HepG2 (cell line): ENCODE results near the gene MDM4. TPM values are rescaled to one million over a fixed set of nuclear protein-coding genes. Genes with fewer than 3 reads are reported as not detected.

ENCODE experiments used
- ATAC-seq: fragments of 200-7000 bp; cut with Tn5 transposase; 3 replicates; pipeline ENCODE4 v1.9.1; 2020; ENCODE audit warnings: mild to moderate bottlenecking, moderate library complexity
- BruUV-seq: library from RNA; stranded (reverse); fragments of 400-500 nt; replicated peaks from 2 replicates; lab custom pipeline; 2021; lab: Mats Ljungman, UMichigan
- CTCF ChIA-PET: fragments of 300-600 bp; formaldehyde crosslinking; extraction: SDS; loops from one replicate; lab custom pipeline; 2021; ENCODE audit warnings: low total read pairs, inconsistent platforms, low intra/inter-chr PET ratio; lab: Yijun Ruan, JAX
- POLR2A ChIA-PET: fragments of 350-600 bp; sonication (Branson Sonifier 250); formaldehyde crosslinking; loops from one replicate; lab custom pipeline; 2020; ENCODE audit warnings: antibody characterized with exemption, inconsistent platforms; lab: Yijun Ruan, JAX
- DNase-seq: peaks from one replicate; pipeline ENCODE4 v3.0.0-alpha.2; 2015; ENCODE audit warnings: low spot score
- FAIRE-seq: peaks from 3 replicates; lab custom pipeline; 2011; peaks lifted over from hg19 to GRCh38; lab: Jason Lieb, UNC
- H2AFZ ChIP-seq: one replicate; pipeline ENCODE4 v1.6.1; 2011; ENCODE audit warnings: low read length, inconsistent platforms
- H3K27ac ChIP-seq: fragments of 300-600 bp; 3 replicates; pipeline ENCODE4 v1.8.0; 2011; ENCODE audit warnings: mixed run types, mild to moderate bottlenecking, mixed read lengths, low read length, inconsistent platforms; ENCODE audit not compliant: insufficient read depth; ENCODE audit errors: extremely low read length
- H3K27me3 ChIP-seq, 2 experiments: fragments of 200-600 bp in 1 of 2; 2 replicates in 1 of 2; 3 replicates in 1 of 2; pipeline versions ENCODE4 v1.6.0 to v1.8.0; 2011; ENCODE audit warnings: low read length in 2 of 2, mild to moderate bottlenecking in 2 of 2, moderate library complexity in 2 of 2, inconsistent platforms in 1 of 2; ENCODE audit not compliant: insufficient read depth in 2 of 2, control insufficient read depth in 1 of 2
- H3K36me3 ChIP-seq, 2 experiments: fragments of 200-600 bp in 1 of 2; replicated peaks in 1 of 2; 2 replicates in 1 of 2; 3 replicates in 1 of 2; pipeline versions ENCODE4 v1.5.1 to v1.8.0; 2011; ENCODE audit warnings: low read length in 2 of 2, inconsistent platforms in 1 of 2; ENCODE audit not compliant: insufficient read depth in 2 of 2, control insufficient read depth in 1 of 2
- H3K4me1 ChIP-seq: 2 replicates; pipeline ENCODE4 v1.5.1; 2012; ENCODE audit warnings: low read length, inconsistent platforms; ENCODE audit not compliant: insufficient read depth
- H3K4me2 ChIP-seq: 2 replicates; pipeline ENCODE4 v1.6.0; 2011; ENCODE audit warnings: low read depth, low read length, inconsistent platforms
- H3K4me3 ChIP-seq, 3 experiments: fragments of 200-600 bp in 1 of 3; sonication (generic), shearing (Covaris generic) in 1 of 3; replicated peaks in 1 of 3; 2 replicates each; pipeline ENCODE4 v1.5.1; 2011 to 2016; ENCODE audit warnings: low read length in 3 of 3, inconsistent platforms in 2 of 3, low read depth in 2 of 3, mild to moderate bottlenecking in 2 of 3, control low read depth in 1 of 3, mixed read lengths in 1 of 3; ENCODE audit not compliant: insufficient read depth in 1 of 3
- H3K79me2 ChIP-seq: one replicate; pipeline ENCODE4 v1.6.1; 2011; ENCODE audit warnings: low read length, inconsistent platforms; ENCODE audit not compliant: insufficient read depth
- H3K9ac ChIP-seq: 2 replicates; pipeline ENCODE4 v1.6.0; 2011; ENCODE audit warnings: mild to moderate bottlenecking, low read depth, low read length, inconsistent platforms; ENCODE audit not compliant: insufficient read depth
- H3K9me3 ChIP-seq: 2 replicates; pipeline ENCODE4 v1.5.1; 2012; ENCODE audit warnings: mild to moderate bottlenecking, low read length
- H4K20me1 ChIP-seq: 2 replicates; pipeline ENCODE4 v1.6.0; 2011; ENCODE audit warnings: inconsistent platforms, mild to moderate bottlenecking, low read length, moderate library complexity; ENCODE audit not compliant: insufficient read depth
- CBFB ChIP-seq: sonication (generic); formaldehyde crosslinking; IDR thresholded peaks from 2 replicates; pipeline ENCODE4 v1.4.0; 2020; ENCODE audit warnings: missing genetic modification reagents
- NFYC ChIP-seq: IDR thresholded peaks from 2 replicates; pipeline ENCODE4 v1.6.1; 2016; ENCODE audit warnings: missing genetic modification reagents, missing compliant biosample characterization
- PAXIP1 ChIP-seq: sonication (generic); formaldehyde crosslinking; conservative IDR thresholded peaks from 2 replicates; pipeline ENCODE4 v1.4.0; 2020; ENCODE audit warnings: mild to moderate bottlenecking, missing genetic modification reagents, moderate library complexity
- REST ChIP-seq, 2 experiments: IDR thresholded peaks; 2 replicates each; pipeline ENCODE4 v1.6.1; 2011 to 2012; ENCODE audit warnings: low read length in 2 of 2, borderline replicate concordance in 1 of 2, low read depth in 1 of 2, mild to moderate bottlenecking in 1 of 2, moderate library complexity in 1 of 2
- TARDBP ChIP-seq: sonication (generic); formaldehyde crosslinking; IDR thresholded peaks from 2 replicates; pipeline ENCODE4 v1.8.0; 2022; ENCODE audit warnings: mild to moderate bottlenecking, missing genetic modification reagents
- TFDP1 ChIP-seq: IDR thresholded peaks from 2 replicates; pipeline ENCODE4 v1.6.1; 2016; ENCODE audit warnings: missing compliant biosample characterization, missing genetic modification reagents, borderline replicate concordance
- ZNF687 ChIP-seq: sonication (generic); formaldehyde crosslinking; IDR thresholded peaks from 2 replicates; pipeline ENCODE4 v1.5.1; 2020; ENCODE audit warnings: mild to moderate bottlenecking, missing genetic modification reagents, moderate library complexity
- ZNF772 ChIP-seq: sonication (generic); formaldehyde crosslinking; IDR thresholded peaks from 2 replicates; pipeline ENCODE4 v1.5.0; 2020; ENCODE audit warnings: mild to moderate bottlenecking, missing genetic modification reagents
- WGBS: methylation state at CpG from one replicate; pipeline ENCODE4 v1.1.6; 2017; ENCODE audit warnings: low lambda C conversion rate; 5-methylcytosine and 5-hydroxymethylcytosine counted together
- in situ Hi-C: cut with HindIII; loops from 2 replicates; pipeline ENCODE4 v1.10.0; 2017; ENCODE audit warnings: low pct_unique_long_range_greater_than_20kb; ENCODE audit not compliant: extremely low pct_ligation_motif_present
- intact Hi-C: fragments of 100-400 bp; cut with micrococcal nuclease; formaldehyde crosslinking; loops from one replicate; pipeline ENCODE4 v1.10.0; 2022; ENCODE audit not compliant: unreplicated experiment
- polyA plus RNA-seq, 8 experiments: library from polyadenylated mRNA; depleted of rRNA in 3 of 8; stranded (reverse) in 7 of 8; unstranded in 1 of 8; fragments of >200 nt; fragmentation: Illumina TruSeq in 4 of 8; extraction: Trizol in 4 of 8; gene quantifications; 2 replicates each; pipeline versions ENCODE4 v1.2.1 to v1.2.3, GENCODE V29; 2011 to 2016; ENCODE audit warnings: low read depth in 4 of 8, missing spikeins in 1 of 8, mixed read lengths in 1 of 8; ENCODE audit not compliant: insufficient read depth in 1 of 8
- total RNA-seq, 5 experiments: library from RNA; depleted of rRNA; stranded (reverse); fragments of >200 nt; fragmentation: Illumina TruSeq; extraction: Trizol; gene quantifications; 2 replicates each; pipeline ENCODE4 v1.2.3, GENCODE V29; 2016; ENCODE audit warnings: low read depth in 1 of 5
- TF ChIP-seq, protein P1 (sequence below), 2 experiments: fragments of 450-650 bp in 1 of 2; sonication (generic) in 1 of 2; formaldehyde crosslinking; IDR thresholded peaks; 2 replicates each; pipeline versions ENCODE4 v1.5.0 to v1.8.0; 2020 to 2022; ENCODE audit warnings: mild to moderate bottlenecking in 1 of 2, missing genetic modification reagents in 1 of 2

The MDM4 gene
- total and polyA plus RNA-seq, 2 of the 13 experiments (the other 11 are each of a cell fraction or from before 2014, with no cell fraction given), result 14.9 to 19.0 TPM

DNA sequence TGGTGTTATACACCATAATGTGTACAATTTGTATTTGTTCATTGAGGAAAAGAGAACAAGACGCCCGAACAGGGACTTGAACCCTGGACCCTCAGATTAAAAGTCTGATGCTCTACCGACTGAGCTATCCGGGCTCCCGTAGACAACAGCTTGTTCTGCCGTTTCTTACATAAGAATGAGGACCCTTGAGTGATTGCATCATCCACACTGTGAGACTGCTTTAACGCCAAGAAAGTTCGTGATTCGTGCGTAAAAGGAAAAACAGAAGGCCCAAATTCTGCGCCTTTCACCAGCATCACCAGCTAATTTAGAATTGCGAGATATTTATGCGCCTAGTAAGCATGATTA lies 9.3 kb upstream of the MDM4 start:
- DNase-seq (peak; percentile 85), FAIRE-seq (no peak), ATAC-seq (peak; percentile 73)
- Histone ChIP-seq H3K4me1 (peaks cover 48% of the 10 kb centered on the region), H2AFZ (peak overlapping the region; percentile 98), H3K27me3 (no peaks in the 10 kb centered on the region; a peak in 1 of 5 replicates), H3K27ac (peak overlapping the region; percentile 72), H4K20me1 (no peaks in the 10 kb centered on the region), H3K4me2 (peak overlapping the region; percentile 70), H3K9me3 (no peaks in the 10 kb centered on the region), H3K79me2 (no peaks in the 10 kb centered on the region), H3K9ac (peak overlapping the region; percentile 76), H3K36me3 (no peaks in the 10 kb centered on the region), H3K4me3 (peak overlapping the region; percentile 72 to 84 (median 76))
- intact Hi-C loops, result loop anchor here (1.0 to 10.0 kb wide), 3 partner anchors 9 to 362 kb away; partner anchors contain the start of genes MDM4 and PPP1R15B
- CTCF ChIA-PET, result no interaction called here
- POLR2A ChIA-PET, result interaction anchor here (1.0 to 4.7 kb wide), 3 partner anchors 9 to 90 kb away, joined by 4 to 103 read pairs (median 25); partner anchors contain the start of genes MDM4 and PIK3C2B
- BruUV-seq, result no TSS peak
- in situ Hi-C loops, result no loop called here
- WGBS, result under 1% methylated on average over 13 of the region's 13 CpGs
- TF ChIP-seq ZNF687 (CRISPR knock-in tag) (no peak), CBFB (0 out of 2 replicates have a peak, but pooled peaks have one; percentile 34), TFDP1 (CRISPR knock-in tag) (no peak), TARDBP (0 out of 2 replicates have a peak, but pooled peaks have one; percentile 43), ZNF772 (CRISPR knock-in tag) (0 out of 2 replicates have a peak, but pooled peaks have one; percentile 20), REST (IDR thresholded peaks at IDR 0.05; ENCODE audit: borderline replicate concordance in 1 of 2, low read depth in 1 of 2, low read length in 2 of 2) (0 out of 4 replicates have a peak, but pooled peaks of 1 of the 2 experiments have one; percentile 17), NFYC (CRISPR knock-in tag) (0 out of 2 replicates have a peak, but pooled peaks have one; percentile 46), PAXIP1 (CRISPR knock-in tag) (no peak)
- TF ChIP-seq, protein P1, sequence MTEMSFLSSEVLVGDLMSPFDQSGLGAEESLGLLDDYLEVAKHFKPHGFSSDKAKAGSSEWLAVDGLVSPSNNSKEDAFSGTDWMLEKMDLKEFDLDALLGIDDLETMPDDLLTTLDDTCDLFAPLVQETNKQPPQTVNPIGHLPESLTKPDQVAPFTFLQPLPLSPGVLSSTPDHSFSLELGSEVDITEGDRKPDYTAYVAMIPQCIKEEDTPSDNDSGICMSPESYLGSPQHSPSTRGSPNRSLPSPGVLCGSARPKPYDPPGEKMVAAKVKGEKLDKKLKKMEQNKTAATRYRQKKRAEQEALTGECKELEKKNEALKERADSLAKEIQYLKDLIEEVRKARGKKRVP (CRISPR knock-in tag; IDR thresholded peaks at IDR 0.05), result peak; percentile 99 to 100
